Stimulated activated CD8-positive, alpha-beta memory T cell treated with anti-CD3 and anti-CD28 coated beads, Interleukin-4, amount 100 ng/mL, for 24 hours (primary cell): Measurements from ENCODE around the gene GRK1.
"Not testable (repeated sequence)": the region's sequence is repeated elsewhere in the genome, so short reads cannot be mapped to it uniquely, and the experiment has no call there.

ENCODE experiments used
- DNase-seq: peaks from one replicate; pipeline ENCODE4 v3.0.0-alpha.2; 2020; ENCODE audit warnings: low read depth

The GRK1 gene

GRCh38 chr13:113666951-113667701 lies at the start of gene GRK1:
Gene GRK1, plus strand, starts transcription at chr13:113667219. Its CDS starts 168 bp downstream, at chr13:113667387.
- no peak for DNase-seq

DNA sequence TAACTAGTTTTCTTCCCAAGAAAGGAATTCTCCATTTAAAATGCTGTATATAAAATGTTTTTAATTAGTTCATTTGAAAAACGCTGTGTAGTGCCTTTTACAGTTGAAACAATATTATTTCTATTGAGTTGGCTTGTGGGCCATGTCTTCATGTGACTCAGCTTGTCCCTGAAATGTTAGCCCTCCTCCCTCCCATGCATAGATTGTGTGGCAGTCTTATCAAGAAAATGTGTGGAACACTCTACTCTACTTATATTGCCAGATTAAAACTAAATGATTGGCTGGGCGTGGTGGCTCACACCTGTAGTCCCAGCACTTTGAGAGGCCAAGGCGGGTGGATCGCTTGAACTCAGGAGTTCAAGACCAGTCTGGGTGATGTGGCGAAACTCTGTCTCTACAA lies 49.1 kb upstream of the GRK1 start:
- DNase-seq = no peak

- no peak for DNase-seq
These were observed 48.6 kb upstream of the GRK1 start for GRCh38 chr13:113618455-113618854.

GRCh38 chr13:113620036-113620796 lies 46.8 kb upstream of the GRK1 start:
- DNase-seq = no peak

- no peak for DNase-seq
These were observed 46.0 kb upstream of the GRK1 start for GRCh38 chr13:113621046-113621445.

GRCh38 chr13:113621498-113621897 lies 45.5 kb upstream of the GRK1 start:
- DNase-seq = not testable (repeated sequence)

GRCh38 chr13:113621986-113622550 lies 45.0 kb upstream of the GRK1 start:
- not testable (repeated sequence) for DNase-seq

DNA sequence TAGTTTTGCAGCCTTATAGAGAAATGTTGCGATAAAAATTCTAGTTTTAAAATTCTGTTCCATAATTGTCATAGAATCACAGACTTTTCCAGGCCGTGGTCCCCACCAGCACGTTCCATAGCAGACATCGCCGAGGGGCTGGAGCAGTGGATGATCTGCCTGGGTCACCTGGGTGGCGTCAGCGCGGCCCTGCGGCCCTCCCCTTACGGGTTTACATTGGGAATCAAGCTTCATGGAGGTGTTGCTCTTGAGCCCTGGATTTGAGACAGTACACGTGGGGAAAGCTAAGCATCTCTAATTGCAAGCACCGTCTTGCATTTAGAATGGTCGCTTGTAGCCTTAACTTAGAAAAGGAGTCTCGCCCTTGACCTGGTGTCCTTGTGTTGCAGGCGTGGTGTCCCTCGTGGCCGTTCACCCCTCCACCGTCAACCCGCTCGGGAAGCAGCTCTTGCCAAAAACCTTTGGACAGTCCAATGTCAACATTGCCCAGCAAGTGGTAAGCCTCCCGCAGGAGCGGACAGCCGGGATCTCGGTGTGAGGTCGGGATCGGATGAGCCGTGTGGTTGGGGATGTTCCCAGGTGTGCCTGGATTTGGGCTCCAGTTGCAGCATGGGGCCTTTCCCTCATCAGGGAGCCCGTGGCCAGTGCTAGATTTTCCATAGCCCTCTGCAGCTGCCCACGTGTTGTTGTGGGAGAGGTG lies 44.1 kb upstream of the GRK1 start:
- no peak for DNase-seq

DNA sequence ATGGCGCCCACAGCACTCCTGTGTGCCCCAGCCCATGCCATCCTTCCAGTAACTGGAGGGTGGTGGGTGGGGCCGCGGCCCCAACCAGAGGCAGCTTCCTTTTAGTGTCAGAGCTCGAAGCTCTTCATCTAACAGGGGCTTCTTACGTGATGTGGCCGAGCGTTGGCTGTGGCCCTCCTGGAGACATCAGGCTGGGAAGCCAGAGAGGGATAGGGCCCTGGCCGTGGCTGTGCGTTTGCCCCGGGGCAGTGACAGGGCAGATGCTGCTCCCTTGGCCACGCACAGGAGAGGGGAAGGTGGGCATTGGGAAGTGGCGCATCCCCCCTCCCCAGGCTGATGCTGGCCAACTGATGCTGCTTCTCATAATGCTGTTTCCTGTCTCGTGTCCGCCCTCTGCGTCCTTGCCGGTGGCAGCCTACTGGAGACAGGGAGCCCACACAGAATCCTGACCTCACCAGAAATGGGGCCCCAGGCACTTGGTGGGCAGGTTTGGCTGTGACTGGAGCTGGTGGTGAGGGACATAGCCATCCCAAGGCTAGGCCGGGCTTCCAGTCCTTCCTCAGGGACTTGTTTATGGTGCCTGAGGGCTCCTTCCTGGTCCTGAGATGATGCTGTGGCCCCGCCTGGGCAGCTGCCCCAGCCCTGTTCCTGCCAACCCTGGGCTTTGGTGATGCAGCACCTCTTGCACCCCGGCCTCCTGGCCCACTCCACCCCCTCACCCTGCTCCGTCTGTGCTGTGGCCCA lies 43.4 kb upstream of the GRK1 start:
- DNase-seq = no peak

DNA sequence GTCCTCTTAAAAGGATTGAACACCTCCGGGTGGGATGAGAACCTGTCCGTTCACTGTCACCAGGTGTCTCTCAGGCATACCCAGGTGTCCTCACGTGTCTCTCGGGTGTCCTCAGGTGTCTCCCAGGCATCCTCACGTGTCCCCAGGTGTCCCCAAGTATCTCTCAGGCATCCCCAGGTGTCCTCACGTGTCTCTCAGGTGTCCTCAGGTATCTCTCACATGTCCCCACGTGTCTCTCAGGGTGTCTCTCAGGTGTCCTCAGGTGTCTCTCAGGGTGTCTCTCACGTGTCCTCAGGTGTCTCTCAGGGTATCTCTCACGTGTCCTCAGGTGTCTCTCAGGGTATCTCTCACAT lies 42.8 kb upstream of the GRK1 start:
- DNase-seq = no peak

DNA sequence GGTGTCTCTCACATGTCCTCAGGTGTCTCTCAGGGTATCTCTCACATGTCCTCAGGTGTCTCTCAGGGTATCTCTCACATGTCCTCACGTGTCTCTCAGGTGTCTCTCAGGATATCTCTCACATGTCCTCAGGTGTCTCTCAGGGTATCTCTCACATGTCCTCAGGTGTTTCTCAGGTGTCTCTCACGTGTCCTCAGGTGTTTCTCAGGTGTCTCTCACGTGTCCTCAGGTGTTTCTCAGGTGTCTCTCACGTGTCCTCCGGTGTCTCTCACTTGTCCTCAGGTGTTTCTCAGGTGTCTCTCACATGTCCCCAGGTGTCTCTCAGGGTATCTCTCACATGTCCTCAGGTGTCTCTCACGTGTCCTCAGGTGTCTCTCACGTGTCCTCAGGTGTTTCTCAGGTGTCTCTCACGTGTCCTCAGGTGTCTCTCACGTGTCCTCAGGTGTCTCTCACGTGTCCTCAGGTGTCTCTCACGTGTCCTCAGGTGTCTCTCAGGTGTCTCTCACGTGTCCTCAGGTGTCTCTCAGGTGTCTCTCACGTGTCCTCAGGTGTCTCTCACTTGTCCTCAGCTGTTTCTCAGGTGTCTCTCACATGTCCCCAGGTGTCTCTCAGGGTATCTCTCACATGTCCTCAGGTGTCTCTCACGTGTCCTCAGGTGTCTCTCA lies 42.2 kb upstream of the GRK1 start:
- DNase-seq = not testable (repeated sequence)

DNA sequence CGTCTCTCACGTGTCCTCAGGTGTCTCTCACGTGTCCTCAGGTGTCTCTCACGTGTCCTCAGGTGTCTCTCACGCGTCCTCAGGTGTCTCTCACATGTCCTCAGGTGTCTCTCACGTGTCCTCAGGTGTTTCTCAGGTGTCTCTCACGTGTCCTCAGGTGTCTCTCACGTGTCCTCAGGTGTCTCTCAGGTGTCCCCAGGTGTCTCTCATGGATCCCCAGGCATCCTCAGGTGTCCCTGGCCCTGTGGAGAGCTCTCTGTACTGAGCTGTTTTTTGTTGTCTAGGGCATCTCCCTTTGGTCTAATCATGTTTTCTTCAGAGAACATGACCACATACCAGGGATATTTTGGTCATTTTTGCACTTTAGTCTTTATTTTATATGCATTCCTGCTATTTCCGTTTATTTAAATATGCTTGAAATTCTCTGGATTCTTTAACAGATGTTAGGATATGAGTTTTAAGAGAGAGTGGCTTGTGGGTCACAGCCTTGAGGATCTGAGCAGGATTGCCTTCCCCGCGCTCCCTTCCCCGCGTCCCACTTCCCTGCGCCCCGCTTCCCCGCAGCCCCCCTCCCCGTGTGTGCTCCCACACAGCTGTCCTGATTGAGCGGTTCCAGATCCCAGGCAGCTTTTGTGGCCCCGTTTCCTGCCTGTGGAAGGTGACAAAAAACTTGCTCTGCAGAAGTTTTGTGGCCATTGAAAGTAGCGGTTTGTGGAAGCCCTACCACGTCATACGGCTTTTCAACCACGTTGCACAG lies 40.9 kb upstream of the GRK1 start:
- DNase-seq = no peak

DNA sequence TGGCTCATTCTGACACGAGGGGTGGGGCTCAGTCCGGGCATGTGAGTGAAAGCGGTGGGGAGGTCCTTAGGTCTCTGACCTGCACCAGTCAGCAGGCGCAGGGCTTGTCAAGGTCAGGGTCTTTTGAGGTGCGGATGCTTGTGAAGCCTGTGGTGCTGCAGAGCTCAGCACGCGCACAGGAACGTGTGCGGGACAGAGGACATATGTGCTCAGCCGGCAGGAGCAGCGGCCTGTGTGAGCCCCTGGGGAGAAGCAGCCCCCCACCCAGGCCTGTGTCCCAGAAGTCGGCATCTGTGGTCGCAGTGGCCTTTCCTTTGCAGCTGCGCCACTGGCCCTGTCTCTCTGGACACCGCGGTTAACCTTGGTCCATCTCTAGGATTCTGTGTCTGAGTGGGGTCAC lies 39.9 kb upstream of the GRK1 start:
- no peak for DNase-seq

GRCh38 chr13:113628291-113629270 lies 38.4 kb upstream of the GRK1 start:
- no peak for DNase-seq

DNA sequence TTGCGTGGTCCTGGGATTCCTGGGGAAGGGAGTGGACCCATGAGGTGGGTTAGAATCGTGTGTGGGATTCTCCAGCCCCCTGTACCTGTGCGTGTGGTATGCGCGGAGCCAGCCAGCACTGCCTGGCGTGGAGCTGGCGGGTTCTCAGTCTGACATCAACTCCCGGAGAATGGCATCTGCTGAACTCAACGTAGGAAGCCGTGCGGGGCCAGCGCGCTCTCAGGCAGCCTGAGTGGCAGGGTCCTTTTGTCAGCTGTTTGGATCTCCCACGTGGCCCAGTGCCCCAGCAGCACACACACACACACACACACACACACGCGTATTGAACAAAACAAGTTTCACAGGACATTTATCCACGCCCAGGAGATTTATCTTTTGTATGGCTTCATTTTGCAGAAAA lies 37.2 kb upstream of the GRK1 start:
- no peak for DNase-seq

DNA sequence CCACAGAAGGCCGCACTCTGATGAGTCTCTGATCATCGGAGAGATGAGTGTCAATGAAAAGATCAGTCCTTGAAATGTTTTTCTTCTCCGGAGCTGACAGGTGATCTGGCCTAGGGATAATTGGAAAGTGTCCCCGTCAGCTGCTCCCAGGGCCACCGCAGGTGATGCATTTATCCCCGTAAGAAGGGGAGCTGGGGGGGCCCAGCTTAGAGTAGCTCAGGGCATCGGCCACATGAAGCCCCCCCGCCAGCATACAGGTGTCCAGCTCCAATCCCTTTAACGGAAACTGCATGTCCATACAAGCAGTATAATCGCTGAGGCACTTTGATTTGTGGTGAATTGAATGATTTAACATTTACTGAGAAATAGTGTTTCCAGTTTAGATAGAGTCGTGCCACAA lies 36.7 kb upstream of the GRK1 start:
- no peak for DNase-seq

GRCh38 chr13:113630804-113631203 lies 36.2 kb upstream of the GRK1 start:
- no peak for DNase-seq

DNA sequence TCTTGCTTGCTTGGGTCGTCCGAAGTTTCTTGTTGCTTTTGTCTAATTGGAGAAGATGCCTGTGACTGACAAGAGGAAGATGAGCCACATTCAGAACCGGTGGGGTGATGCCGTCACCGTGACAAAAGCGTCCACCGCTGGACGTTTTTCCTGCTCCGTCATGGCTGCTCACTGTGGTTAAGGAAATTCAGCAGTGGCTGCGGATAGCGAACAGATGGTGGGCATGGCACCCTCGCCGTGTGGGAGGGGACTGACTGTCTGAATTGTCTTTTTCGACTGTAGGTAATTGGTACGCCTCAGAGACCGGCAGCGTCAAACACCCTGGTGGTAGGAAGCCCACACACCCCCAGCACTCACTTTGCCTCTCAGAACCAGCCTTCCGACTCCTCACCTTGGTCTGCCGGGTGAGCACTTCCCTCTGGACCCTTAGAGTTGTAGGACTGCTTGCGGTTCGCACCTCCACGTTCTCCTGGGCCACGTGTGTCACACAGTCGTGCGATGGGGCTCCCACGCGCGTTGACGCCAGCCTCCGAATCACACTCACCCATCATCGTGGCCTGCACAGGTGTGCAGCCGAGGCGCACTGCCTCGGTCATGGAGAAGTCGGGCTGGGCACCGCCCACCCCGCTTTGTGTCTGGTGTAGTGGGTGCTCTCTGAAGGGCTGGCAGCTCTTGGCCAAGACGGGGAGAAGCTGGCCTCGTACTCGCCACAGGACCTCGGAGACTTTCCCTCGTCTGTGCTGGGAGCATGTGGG lies 35.5 kb upstream of the GRK1 start:
- DNase-seq = no peak
